B cell (primary cell): Measurements from ENCODE around the gene NR5A1. TPM values are rescaled to one million over a fixed set of nuclear protein-coding genes. Genes with fewer than 3 reads are reported as not detected.

ENCODE experiments used
- ATAC-seq: fragments of 200-7000 bp; cut with Tn5 transposase; one replicate; pipeline ENCODE4 v1.10.0; 2021; ENCODE audit warnings: low read depth, mild to moderate bottlenecking, moderate number of reproducible peaks, moderate library complexity
- CTCF ChIA-PET: fragments of 350-600 bp; sonication (Branson Sonifier 250); formaldehyde crosslinking; loops from one replicate; lab custom pipeline; 2021; ENCODE audit warnings: antibody characterized with exemption, inconsistent platforms; lab: Charles Lee
- POLR2A ChIA-PET: fragments of 350-600 bp; sonication (Branson Sonifier 250); formaldehyde crosslinking; loops from one replicate; lab custom pipeline; 2021; ENCODE audit warnings: antibody characterized with exemption; lab: Charles Lee
- DNase-seq: peaks from one replicate; pipeline ENCODE4 v3.0.0; 2013
- H2AFZ ChIP-seq: 2 replicates; pipeline ENCODE4 v1.6.1; 2012; ENCODE audit warnings: mild to moderate bottlenecking, low read depth, low read length; ENCODE audit not compliant: insufficient read depth, poor library complexity, severe bottlenecking
- H3K27ac ChIP-seq, 2 donors: 1 replicate in 1 of 2; 2 replicates in 1 of 2; pipeline ENCODE4 v1.5.1; 2012 to 2013; ENCODE audit warnings: low read length in 2 of 2, mild to moderate bottlenecking in 2 of 2, moderate library complexity in 1 of 2
- H3K27me3 ChIP-seq, 4 experiments: fragments of 200-600 bp in 1 of 4; sonication (generic) in 1 of 4; replicated peaks in 1 of 4; 1 replicate in 2 of 4; 2 replicates in 2 of 4; pipeline versions ENCODE4 v1.6.1 to v1.7.0; 2013 to 2016; ENCODE audit warnings: low read length in 3 of 4, mild to moderate bottlenecking in 2 of 4, mixed read lengths in 1 of 4, moderate library complexity in 1 of 4; ENCODE audit not compliant: insufficient read depth in 4 of 4, control insufficient read depth in 3 of 4; ENCODE audit errors: control extremely low read depth in 1 of 4
- H3K36me3 ChIP-seq, 2 experiments: replicated peaks in 1 of 2; 1 replicate in 1 of 2; 2 replicates in 1 of 2; pipeline versions ENCODE4 v1.6.1 to v1.7.1; 2013; ENCODE audit warnings: low read length in 1 of 2; ENCODE audit not compliant: insufficient read depth in 2 of 2, control insufficient read depth in 1 of 2; ENCODE audit errors: control extremely low read depth in 1 of 2, extremely low read depth in 1 of 2
- H3K4me1 ChIP-seq, 2 donors: fragments of 200-600 bp in 1 of 2; sonication (generic) in 1 of 2; 1 replicate in 1 of 2; 2 replicates in 1 of 2; pipeline versions ENCODE4 v1.5.1 to v1.6.1; 2013 to 2017; ENCODE audit warnings: low read length in 2 of 2; ENCODE audit not compliant: control insufficient read depth in 2 of 2, insufficient read depth in 2 of 2
- H3K4me2 ChIP-seq: replicated peaks from 2 replicates; pipeline ENCODE3; 2012; ENCODE audit warnings: mild to moderate bottlenecking, low read depth, low read length; ENCODE audit not compliant: poor library complexity, severe bottlenecking
- H3K4me3 ChIP-seq, 5 experiments: fragments of 200-600 bp in 1 of 5; sonication (generic) in 1 of 5; 1 replicate in 3 of 5; 2 replicates in 2 of 5; pipeline versions ENCODE4 v1.5.1 to v1.7.0; 2011 to 2016; ENCODE audit warnings: low read length in 4 of 5, mild to moderate bottlenecking in 4 of 5, low read depth in 2 of 5, control low read depth in 1 of 5, moderate library complexity in 1 of 5; ENCODE audit not compliant: insufficient read depth in 1 of 5; ENCODE audit errors: control extremely low read depth in 1 of 5, extremely low read depth in 1 of 5
- H3K79me2 ChIP-seq: fragments of 200-600 bp; sonication (generic); one replicate; pipeline ENCODE4 v1.6.0; 2016; ENCODE audit warnings: low read length; ENCODE audit not compliant: control insufficient read depth, insufficient read depth
- H3K9ac ChIP-seq: fragments of 200-600 bp; sonication (generic); 2 replicates; pipeline ENCODE4 v1.6.1; 2017; ENCODE audit warnings: mild to moderate bottlenecking, low read length, moderate library complexity
- H3K9me3 ChIP-seq, 3 donors: one replicate each; pipeline versions ENCODE4 v1.6.1 to v1.7.1; 2013; ENCODE audit warnings: low read length in 2 of 3; ENCODE audit not compliant: control insufficient read depth in 2 of 3, insufficient read depth in 1 of 3; ENCODE audit errors: control extremely low read depth in 1 of 3
- H4K20me1 ChIP-seq: 2 replicates; pipeline ENCODE4 v1.6.0; 2012; ENCODE audit warnings: mild to moderate bottlenecking, low read length; ENCODE audit not compliant: insufficient read depth, control insufficient read depth, poor library complexity, severe bottlenecking
- H3K27ac Mint-ChIP-seq: one replicate; pipeline ENCODE4 v1.8.0; 2021; ENCODE audit warnings: mixed read lengths
- H3K27me3 Mint-ChIP-seq: one replicate; pipeline ENCODE4 v1.8.0; 2021; ENCODE audit warnings: mixed read lengths
- H3K4me1 Mint-ChIP-seq: one replicate; pipeline ENCODE4 v1.8.0; 2021; ENCODE audit warnings: mixed read lengths
- H3K4me3 Mint-ChIP-seq: one replicate; pipeline ENCODE4 v1.8.0; 2021; ENCODE audit warnings: mixed read lengths
- H3K9me3 Mint-ChIP-seq: one replicate; pipeline ENCODE4 v1.8.0; 2022; ENCODE audit warnings: mixed read lengths; ENCODE audit not compliant: insufficient read depth
- CTCF ChIP-seq: fragments of 200-600 bp; IDR thresholded peaks from one replicate; pipeline ENCODE4 v1.8.0; 2022; ENCODE audit warnings: antibody characterized with exemption, mild to moderate bottlenecking
- EZH2 ChIP-seq: IDR thresholded peaks from 2 replicates; pipeline ENCODE4 v1.6.1; 2012; ENCODE audit warnings: borderline replicate concordance, low read depth, mild to moderate bottlenecking, moderate library complexity, low read length; ENCODE audit not compliant: insufficient read depth, poor library complexity, severe bottlenecking
- WGBS: methylation state at CpG from one replicate; pipeline ENCODE4 v1.1.5; 2013; ENCODE audit warnings: missing lambda C conversion rate; ENCODE audit not compliant: insufficient coverage; 5-methylcytosine and 5-hydroxymethylcytosine counted together
- intact Hi-C: fragments of 100-400 bp; cut with micrococcal nuclease; formaldehyde crosslinking; loops from one replicate; pipeline ENCODE4 v1.10.0; 2022
- polyA plus RNA-seq: library from polyadenylated mRNA; depleted of rRNA; stranded (reverse); fragments of >200 nt; gene quantifications from 2 replicates; pipeline ENCODE4 v1.2.3, GENCODE V29; 2012
- total RNA-seq, 2 donors: library from RNA; stranded (reverse); fragments of 120-200 nt in 1 of 2; gene quantifications; 1 replicate in 1 of 2; 2 replicates in 1 of 2; pipeline versions ENCODE4 v1.2.3 to v1.2.4, GENCODE V29; 2013 to 2022

NR5A1 gene
- total and polyA plus RNA-seq, 2 donors (not counting 1 experiment from before 2014, with no cell fraction given), result not detected

- TF ChIP-seq CTCF (no peak), EZH2 (no peak)
- Histone ChIP-seq H3K27me3 (peaks cover 0 to 10% (median 0%) of the 10 kb centered on the region in 4 experiments), H3K4me1 (no peaks in the 10 kb centered on the region), H3K9ac (no peak overlapping the region), H3K4me3 (no peak overlapping the region), H3K79me2 (no peaks in the 10 kb centered on the region), H3K4me2 (no peak overlapping the region), H4K20me1 (no peaks in the 10 kb centered on the region), H3K27ac (no peak overlapping the region), H3K36me3 (no peaks in the 10 kb centered on the region), H3K9me3 (peaks cover 0 to 20% (median 5%) of the 10 kb centered on the region in 3 donors), H2AFZ (no peak overlapping the region)
- Mint-ChIP-seq H3K4me1 (no peaks in the 10 kb centered on the region), H3K4me3 (no peak overlapping the region), H3K9me3 (peaks cover 3% of the 10 kb centered on the region), H3K27me3 (peaks cover 27% of the 10 kb centered on the region), H3K27ac (no peak overlapping the region)
- ATAC-seq (no peak), DNase-seq (no peak)
- WGBS, result 90% methylated on average over 2 of the region's 3 CpGs
- POLR2A ChIA-PET, result no interaction called here
- CTCF ChIA-PET, result no interaction called here
- intact Hi-C loops, result no loop called here
These were observed 70.1 kb downstream of the NR5A1 start for GRCh38 chr9:124437086-124437485.

GRCh38 chr9:124436320-124436719, 70.9 kb downstream of the NR5A1 start:
- no peaks in the 10 kb centered on the region for H4K20me1 ChIP-seq
- TF ChIP-seq CTCF (no peak), EZH2 (no peak)
- H3K4me2 ChIP-seq, result no peak overlapping the region
- no peak overlapping the region for H2AFZ ChIP-seq
- DNase-seq (no peak), ATAC-seq (no peak)
- Mint-ChIP-seq H3K27ac (no peak overlapping the region), H3K9me3 (peaks cover 3% of the 10 kb centered on the region), H3K4me3 (no peak overlapping the region), H3K4me1 (no peaks in the 10 kb centered on the region), H3K27me3 (peaks cover 23% of the 10 kb centered on the region)
- no peaks in the 10 kb centered on the region for H3K36me3 ChIP-seq
- H3K27ac ChIP-seq, result no peak overlapping the region
- no peak overlapping the region for H3K9ac ChIP-seq
- H3K9me3 ChIP-seq, result peaks cover 0 to 20% (median 5%) of the 10 kb centered on the region in 3 donors
- H3K4me1 ChIP-seq, result no peaks in the 10 kb centered on the region
- CTCF ChIA-PET, result no interaction called here
- no peak overlapping the region for H3K4me3 ChIP-seq
- intact Hi-C loops, result no loop called here
- POLR2A ChIA-PET, result no interaction called here
- peaks cover 0 to 6% (median 0%) of the 10 kb centered on the region in 4 experiments for H3K27me3 ChIP-seq
- no peaks in the 10 kb centered on the region for H3K79me2 ChIP-seq

Other genes starting within 250 kb of the NR5A1 start
- gene NEK6, start 249.4 kb downstream of the NR5A1 start, total RNA-seq, result 63.1 and 66.3 TPM in 2 replicates
- gene NEK6, start 249.4 kb downstream of the NR5A1 start, polyA plus RNA-seq, result 14.8 and 40.0 TPM in 2 replicates
- 69.7 and 73.1 TPM in 2 replicates for gene PSMB7, start 92.0 kb downstream of the NR5A1 start, total RNA-seq
- gene PSMB7, start 92.0 kb downstream of the NR5A1 start, polyA plus RNA-seq, result 67.9 and 69.5 TPM in 2 replicates
- gene ADGRD2, start 56.9 kb downstream of the NR5A1 start, total RNA-seq, result not detected in 2 replicates
- gene ADGRD2, start 56.9 kb downstream of the NR5A1 start, polyA plus RNA-seq, result not detected in 2 replicates